Stimulated activated CD4-positive, alpha-beta T cell treated with anti-CD3 and anti-CD28 coated beads, Interleukin-1b, Interleukin-23, amount 100 ng/mL, for 24 hours (primary cell): Measurements from ENCODE around the gene RSRC1.
"Not testable (repeated sequence)": the region's sequence is repeated elsewhere in the genome, so short reads cannot be mapped to it uniquely, and the experiment has no call there.

Experiments used
- DNase-seq, 4 experiments: peaks; one replicate each; pipeline ENCODE4 v3.0.0-alpha.2; 2020; ENCODE audit warnings: low read depth in 4 of 4, low spot score in 1 of 4

The RSRC1 gene, protein sequence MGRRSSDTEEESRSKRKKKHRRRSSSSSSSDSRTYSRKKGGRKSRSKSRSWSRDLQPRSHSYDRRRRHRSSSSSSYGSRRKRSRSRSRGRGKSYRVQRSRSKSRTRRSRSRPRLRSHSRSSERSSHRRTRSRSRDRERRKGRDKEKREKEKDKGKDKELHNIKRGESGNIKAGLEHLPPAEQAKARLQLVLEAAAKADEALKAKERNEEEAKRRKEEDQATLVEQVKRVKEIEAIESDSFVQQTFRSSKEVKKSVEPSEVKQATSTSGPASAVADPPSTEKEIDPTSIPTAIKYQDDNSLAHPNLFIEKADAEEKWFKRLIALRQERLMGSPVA

GRCh38 chr3:158109804-158110657 is at the start of gene RSRC1:
Gene RSRC1 (plus strand): TSS chr3:158110089. CDS start chr3:158122105, 12,016 bp downstream.
- peak; percentile 46 to 67 (median 54) for DNase-seq

GRCh38 chr3:158065574-158065973 is 44.3 kb upstream of the RSRC1 start:
- DNase-seq: not testable (repeated sequence)

- no peak for DNase-seq
These were observed 37.1 kb upstream of the RSRC1 start for GRCh38 chr3:158072790-158073189.

- DNase-seq: no peak
These were observed 35.3 kb upstream of the RSRC1 start for GRCh38 chr3:158074591-158074990.

DNA sequence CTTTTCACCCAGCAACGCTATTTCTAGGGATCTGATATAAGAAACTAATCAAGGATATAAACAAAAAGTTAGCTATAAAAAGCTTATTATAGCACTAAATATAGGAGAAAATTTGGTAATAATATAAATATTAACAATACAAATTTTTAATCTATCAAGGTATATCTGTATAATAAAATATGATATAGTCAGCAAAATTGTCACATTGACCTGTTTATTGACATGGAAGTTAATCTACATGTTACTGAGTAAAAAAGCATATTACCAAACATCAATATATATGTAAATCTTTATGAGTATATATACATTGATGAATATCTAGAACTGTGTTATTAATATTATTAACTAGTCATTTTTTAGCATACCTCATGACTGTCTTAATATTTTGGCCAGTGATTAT is 30.3 kb upstream of the RSRC1 start:
- DNase-seq: no peak

DNA sequence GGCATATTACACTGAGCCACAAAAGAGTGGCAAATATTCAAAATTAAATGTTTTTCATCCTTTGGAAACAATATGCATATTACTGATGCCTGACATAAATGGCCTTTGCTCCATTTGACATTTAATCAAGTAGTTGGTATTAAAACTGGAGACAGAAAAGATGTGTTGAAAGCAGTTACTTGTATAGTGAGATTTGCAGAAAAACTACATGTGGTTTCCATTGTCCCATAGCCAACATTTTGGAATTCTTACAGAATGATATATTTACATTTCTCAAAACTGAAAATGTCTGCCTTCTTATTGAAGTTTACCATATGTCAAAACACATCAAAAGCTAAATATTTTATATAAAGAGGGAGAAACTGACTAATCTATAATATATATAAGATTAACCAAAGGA is 25.2 kb upstream of the RSRC1 start:
- DNase-seq: no peak

GRCh38 chr3:158085358-158085757 is 24.5 kb upstream of the RSRC1 start:
- no peak for DNase-seq

DNA sequence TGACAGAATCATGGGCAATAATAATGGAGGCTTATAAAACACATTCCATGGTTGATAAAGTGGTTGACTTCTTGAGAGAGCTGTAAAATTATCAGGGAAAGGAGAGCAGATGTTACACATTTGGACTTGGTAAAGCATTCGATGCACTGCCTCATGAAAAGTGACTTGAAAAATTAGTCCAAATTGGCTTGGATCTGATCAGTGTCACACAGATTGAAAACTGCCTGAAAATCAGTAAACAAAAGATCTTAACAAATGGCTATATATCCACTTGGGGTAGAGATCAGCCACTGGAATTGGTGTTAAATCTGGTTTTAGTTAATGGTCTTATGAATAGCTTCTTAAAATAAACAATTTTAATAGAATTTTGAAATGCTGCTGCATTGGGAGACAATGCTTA is 24.0 kb upstream of the RSRC1 start:
- DNase-seq: no peak

DNA sequence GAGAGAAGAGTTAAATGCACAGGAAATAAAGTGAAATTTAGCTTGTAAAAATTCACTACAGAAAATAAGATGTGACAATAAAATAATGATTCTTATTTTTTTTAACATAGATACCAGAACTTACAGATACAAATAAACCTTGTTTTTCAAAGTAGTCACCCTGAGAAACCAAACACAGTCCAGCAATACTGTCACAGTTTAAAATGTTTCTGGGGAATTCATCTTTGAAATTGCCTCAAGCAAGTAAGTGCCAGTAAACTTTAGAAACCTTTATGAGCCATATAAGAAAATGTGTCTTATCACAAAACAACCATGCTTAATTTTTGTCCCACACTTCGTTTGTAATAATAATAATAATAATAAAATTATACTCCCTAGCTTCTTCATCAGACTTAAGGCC is 23.5 kb upstream of the RSRC1 start:
- DNase-seq: no peak

DNA sequence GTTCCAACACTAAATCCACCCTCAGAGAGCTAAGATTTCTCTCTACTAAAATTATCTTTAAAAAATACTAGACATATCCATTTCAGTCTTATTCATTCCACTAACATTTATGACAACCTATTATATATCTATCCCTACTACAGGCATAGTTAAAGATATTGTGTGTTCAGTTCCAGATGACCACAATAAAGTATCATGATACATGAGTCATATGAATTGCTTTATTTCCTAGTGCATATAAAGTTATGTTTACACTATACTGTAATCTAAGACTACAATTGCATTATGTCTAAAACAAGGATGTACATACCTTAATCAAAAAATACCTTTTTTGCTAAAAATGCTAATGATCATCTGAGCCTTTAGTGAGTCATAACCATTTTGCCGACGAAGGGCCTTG is 23.1 kb upstream of the RSRC1 start:
- DNase-seq: no peak

- no peak for DNase-seq
These were observed 18.4 kb upstream of the RSRC1 start for GRCh38 chr3:158091531-158091930.

DNA sequence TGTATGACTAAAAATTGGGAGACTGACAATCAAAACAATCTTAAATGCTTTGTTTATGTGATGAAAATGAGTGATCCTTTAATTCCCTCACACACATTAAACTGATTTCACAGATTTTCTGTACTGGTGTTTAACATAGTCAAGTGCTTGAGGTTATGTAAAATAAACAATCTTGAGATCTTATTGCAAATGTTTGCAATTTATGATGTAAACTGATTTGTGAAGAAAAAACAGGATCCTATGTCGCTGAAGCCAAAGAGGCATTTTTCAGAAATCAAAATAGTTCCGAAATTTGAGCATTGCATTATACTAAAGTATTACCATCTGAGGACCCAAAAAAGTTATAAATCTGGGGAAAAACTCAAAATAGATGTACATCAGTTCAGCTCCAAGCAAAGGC is 16.4 kb upstream of the RSRC1 start:
- DNase-seq: no peak

- DNase-seq: no peak
These were observed 15.4 kb upstream of the RSRC1 start for GRCh38 chr3:158094235-158095110.

- DNase-seq: no peak
These were observed 14.6 kb upstream of the RSRC1 start for GRCh38 chr3:158095111-158095813.

GRCh38 chr3:158095814-158096704 is 13.8 kb upstream of the RSRC1 start:
- DNase-seq: no peak

GRCh38 chr3:158097081-158097592 is 12.8 kb upstream of the RSRC1 start:
- DNase-seq: no peak

- DNase-seq: peak in 2 of 4 experiments; percentile 55 to 57
These were observed 12.1 kb upstream of the RSRC1 start for GRCh38 chr3:158097593-158098308.

DNA sequence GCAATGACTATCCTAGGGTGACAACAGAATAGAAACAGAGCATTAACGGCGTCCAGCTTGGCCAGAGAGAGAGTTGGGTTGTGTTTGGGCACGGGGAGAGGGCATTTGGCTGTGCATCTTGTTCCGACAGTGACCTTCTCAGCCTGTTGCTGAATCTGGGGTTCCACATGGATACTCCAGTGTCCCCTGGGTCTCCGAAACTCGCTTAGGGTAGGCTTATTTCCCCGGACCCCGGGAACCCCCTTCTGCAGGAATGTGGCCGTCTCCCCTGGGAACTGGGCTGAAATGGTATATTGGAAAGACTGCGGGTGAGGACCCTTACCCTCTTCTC is 11.6 kb upstream of the RSRC1 start:
- no peak for DNase-seq

DNA sequence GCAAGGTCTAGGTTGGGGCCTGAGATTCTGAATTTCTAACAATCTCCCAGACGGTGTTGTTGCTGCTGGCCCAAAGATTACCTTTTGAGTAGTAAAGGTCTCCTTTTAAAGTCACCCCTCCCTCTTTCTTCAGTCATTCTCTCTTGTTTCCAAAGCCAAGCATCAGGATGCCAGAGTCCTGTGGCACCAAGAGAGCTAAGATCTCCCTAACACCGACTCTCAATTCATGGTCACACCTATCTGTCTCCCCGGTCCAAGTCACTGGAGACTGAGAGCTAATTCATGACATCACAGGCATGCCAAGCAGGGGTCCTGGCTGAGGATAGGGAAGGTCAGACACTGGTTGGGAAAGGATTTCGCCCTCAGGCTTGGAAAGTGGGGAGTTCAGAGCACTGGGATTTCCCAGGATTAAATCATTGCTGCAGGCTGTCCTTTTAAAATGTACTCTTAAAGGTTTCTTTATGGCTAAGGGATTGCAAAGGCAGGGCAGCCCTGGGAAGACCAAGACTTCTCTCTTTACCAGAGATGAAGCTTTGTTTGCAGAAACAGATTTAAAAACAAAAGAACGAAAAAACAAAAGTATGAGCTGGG is 11.0 kb upstream of the RSRC1 start:
- DNase-seq: no peak
